Measurements from ENCODE around the gene OPCML.

GRCh38 chr11:132913295-132913694 lies 619.0 kb downstream of the OPCML start:
- TF ChIP-seq CTCF (IDR thresholded peaks at IDR 0.05) (no peak), POLR2AphosphoS5 (IDR thresholded peaks at IDR 0.05) (no peak)

All from transverse colon (tissue), 4 donors.